A549 (cell line): ENCODE results near the gene BABAM1.

Experiments used
- CTCF ChIP-seq: fragments of >200 bp; sonication (Bioruptor Twin); formaldehyde crosslinking; IDR thresholded peaks from 3 replicates; pipeline ENCODE4 v1.5.1; 2016
- POLR2A ChIP-seq: IDR thresholded peaks from 2 replicates; pipeline ENCODE4 v1.6.1; 2012; ENCODE audit warnings: mild to moderate bottlenecking, low read length
- RCOR1 ChIP-seq: fragments of 150-350 bp; IDR thresholded peaks from 2 replicates; pipeline ENCODE4 v1.6.1; 2014; ENCODE audit warnings: antibody characterized with exemption, low read length, low read depth
- RFX5 ChIP-seq: fragments of 450-650 bp; IDR thresholded peaks from 2 replicates; pipeline ENCODE4 v1.7.1; 2014; ENCODE audit warnings: antibody characterized with exemption, mild to moderate bottlenecking, moderate library complexity
- ZNF302 ChIP-seq: fragments of 250-450 bp; sonication (Bioruptor Pico); IDR thresholded peaks from 2 replicates; pipeline ENCODE4 v1.9.0; 2021; ENCODE audit warnings: inconsistent platforms, mild to moderate bottlenecking, moderate library complexity

DNA sequence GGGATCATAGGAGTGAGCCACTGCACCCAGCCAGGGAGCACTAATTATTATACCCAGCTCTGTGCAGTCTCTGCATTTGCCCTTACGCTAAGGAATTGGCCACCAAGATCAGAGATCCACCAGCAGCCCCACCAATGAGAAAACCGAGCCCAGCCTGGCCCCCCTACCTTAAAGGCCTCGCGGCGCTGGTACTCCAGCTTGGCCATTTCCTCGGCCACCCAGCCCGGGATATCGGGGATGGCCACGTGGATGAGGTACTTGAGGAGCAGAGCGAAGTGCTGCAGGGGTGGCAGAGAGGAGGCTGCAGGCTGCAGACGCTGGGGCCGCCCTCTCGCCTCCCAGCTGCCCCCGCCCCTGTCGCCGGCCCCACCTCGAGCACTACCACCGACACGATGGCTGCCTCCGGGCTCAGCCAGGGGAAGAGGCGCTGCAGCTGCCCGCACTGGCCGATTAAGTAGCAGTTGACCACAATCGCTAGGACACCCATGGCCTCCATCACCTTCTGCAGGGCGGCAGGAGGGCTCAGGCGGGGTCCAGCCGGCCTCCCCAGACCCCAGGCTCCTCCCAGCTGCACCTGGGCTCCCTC, 59.9 kb downstream of the BABAM1 start:
- no peak for TF ChIP-seq RFX5
- TF ChIP-seq CTCF: no peak
- no peak for TF ChIP-seq POLR2A
- TF ChIP-seq RCOR1: no peak
- no peak for TF ChIP-seq ZNF302 (CRISPR knock-in tag)
